ENCODE measurements around the gene ZZZ3. TPM values are rescaled to one million over a fixed set of nuclear protein-coding genes. Genes with fewer than 3 reads are reported as not detected.
"Not testable (repeated sequence)": the region's sequence is repeated elsewhere in the genome, so short reads cannot be mapped to it uniquely, and the experiment has no call there.

The ZZZ3 gene
- polyA plus RNA-seq (ENCODE audit: insufficient read length in 4 of 4), result 10 to 100 TPM; 57.4 to 74.0 (median 71.4) TPM

DNA sequence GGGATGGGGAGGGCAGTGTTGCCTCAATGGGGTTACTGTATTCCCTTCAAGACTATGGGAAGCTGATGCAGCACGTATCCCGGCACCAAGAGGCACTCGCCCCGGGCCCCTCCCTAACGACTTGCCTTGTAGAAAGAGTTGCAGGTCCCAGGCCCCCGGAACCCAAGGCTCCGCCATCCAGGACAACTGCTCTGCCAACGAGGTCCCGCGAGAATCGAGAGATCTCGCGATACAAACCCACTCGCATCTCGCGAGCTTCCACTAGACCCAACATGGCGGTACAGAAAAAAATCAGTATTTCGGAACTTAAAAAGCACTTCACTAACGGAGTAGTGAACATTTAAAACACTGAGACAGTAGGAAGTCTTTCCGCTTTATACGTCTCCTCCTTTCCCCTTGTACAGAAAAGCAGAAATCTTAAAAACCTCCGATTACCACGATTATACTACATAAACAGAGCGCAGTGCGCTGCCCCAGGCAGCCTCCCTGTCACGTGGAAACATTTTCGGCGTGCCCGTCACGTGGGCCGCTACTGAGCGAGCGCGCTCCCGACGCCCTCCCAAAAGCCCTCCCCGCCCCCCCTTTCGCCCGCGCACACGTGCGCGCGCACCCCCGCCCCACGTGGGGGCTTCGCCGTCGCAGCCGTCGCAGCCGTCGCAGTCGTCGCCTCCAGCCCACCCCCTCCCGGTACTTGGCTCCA, at the start of gene ZZZ3:
ZZZ3 (minus strand) TSS at position 199 of the 700 bp plus-strand sequence. CDS start 49,304 bp downstream, outside the sequence.
- peak; percentile 93 to 99 (median 94) for DNase-seq (ENCODE audit: low read depth in 4 of 4, low spot score in 3 of 4)

DNA sequence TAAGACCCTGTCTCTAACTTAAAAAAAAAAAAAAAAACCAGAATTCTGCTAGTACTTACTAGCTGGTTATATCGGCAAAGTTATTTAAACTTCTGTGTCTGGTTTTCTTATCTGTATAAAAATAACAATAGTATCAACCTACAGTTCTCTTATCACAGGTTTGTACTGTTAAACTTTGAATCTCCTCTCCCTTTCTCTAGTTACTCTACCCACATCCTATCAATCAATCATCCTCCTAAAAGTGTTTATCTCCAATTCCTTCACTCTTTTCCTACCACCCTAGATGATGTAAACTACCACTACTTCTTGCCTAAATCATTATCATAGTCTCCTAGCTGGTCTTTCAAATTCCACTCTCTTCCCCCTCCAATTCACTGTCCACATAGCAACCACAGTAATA, 49.6 kb upstream of the ZZZ3 start:
- no peak for DNase-seq (ENCODE audit: low read depth in 4 of 4, low spot score in 3 of 4)

DNA sequence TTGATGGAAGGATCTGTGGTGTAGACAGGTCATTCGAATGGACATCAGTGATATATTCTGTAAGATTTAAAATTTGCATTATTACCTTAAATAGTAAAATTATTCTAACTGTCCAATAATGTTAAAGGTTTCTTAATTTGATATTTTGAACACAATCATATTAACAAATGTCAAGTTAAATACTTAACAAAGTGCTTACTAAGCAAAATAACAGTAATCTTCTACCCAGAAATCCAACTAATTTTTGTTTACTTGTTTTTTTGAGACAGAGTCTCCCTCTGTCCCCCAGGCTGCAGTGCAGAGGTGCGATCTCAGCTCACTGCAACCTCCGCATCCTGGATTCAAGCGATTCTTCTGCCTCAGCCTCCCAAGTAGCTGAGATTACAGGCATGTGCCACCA, 43.2 kb upstream of the ZZZ3 start:
- DNase-seq (ENCODE audit: low read depth in 4 of 4, low spot score in 3 of 4), result no peak

DNA sequence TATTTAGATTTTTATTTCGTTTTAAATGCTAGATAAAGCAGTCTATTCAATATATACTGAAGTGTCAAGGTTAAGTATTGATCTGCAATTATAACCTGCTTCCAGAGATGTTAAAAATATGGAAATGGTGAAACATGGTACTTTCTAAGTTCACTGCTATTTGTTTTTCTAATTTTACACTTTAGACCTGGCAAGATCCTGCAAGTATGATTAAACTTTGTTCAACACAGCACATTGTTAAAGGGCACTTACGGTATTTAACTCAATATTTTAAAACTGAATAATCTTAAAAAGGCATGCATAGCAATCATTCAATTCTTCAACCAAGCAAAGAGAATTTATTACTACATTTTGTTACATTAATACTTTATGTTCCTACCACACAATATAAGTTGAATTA, 35.7 kb upstream of the ZZZ3 start:
- DNase-seq (ENCODE audit: low read depth in 4 of 4, low spot score in 3 of 4), result no peak

DNA sequence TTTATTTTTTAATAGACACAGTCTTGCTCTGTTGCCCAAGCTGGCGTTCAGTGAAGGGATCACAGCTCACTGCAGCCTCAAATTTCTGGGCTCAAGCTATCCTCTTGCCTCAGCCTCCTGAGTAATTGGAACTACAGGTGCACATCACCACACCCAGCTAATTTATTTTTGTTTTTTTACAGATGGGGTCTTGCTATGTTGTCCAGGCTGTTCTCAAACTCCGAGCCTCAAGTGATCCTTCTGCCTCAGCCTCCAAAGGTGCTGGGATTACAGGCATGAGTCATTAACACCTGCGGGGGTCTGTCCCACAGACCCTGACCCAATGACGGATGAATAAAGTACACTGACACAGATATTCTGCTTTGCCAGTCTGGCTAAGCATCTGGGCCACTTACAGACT, 33.6 kb upstream of the ZZZ3 start:
- DNase-seq (ENCODE audit: low read depth in 4 of 4, low spot score in 3 of 4), result no peak

GRCh38 chr1:77709727-77710126, 27.3 kb upstream of the ZZZ3 start:
- no peak for DNase-seq (ENCODE audit: low read depth in 4 of 4, low spot score in 3 of 4)

DNA sequence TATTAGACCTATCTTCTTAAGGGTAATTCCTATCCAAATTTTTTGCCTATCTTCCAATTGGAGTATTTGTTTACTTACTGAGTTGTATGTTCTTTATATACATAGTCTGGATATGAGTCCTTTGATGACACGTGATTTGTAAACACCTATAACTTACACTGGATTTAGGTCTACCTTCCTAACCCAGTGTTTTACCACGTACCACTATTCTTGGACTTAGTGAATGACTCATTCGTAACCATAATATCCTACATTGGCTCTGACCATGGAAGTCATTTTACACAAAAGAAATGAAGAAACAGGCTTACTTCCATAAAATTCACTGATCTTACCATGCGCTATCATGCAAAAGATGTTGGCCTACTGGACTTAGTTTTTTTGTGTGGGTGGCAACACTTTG, 23.9 kb upstream of the ZZZ3 start:
- DNase-seq (ENCODE audit: low read depth in 4 of 4, low spot score in 3 of 4), result no peak

DNA sequence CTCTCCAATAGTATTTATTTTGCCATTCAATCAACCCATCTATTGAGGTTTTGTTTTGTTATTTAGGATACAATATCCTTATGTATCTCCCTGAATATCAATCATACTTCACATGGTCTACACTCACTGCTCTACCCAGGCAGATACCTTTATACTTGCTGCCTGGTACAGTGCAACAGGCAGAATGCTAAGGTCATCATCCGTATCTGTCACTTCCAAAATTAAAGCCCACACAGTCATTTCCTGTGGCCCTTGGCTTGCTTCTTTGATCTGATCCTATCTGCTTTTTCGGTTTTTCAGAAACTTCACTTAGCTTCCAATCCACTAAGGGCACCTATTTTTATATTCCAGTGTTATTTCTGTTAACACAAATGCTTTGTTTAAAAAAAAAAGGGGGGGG, 22.3 kb upstream of the ZZZ3 start:
- no peak for DNase-seq (ENCODE audit: low read depth in 4 of 4, low spot score in 3 of 4)

DNA sequence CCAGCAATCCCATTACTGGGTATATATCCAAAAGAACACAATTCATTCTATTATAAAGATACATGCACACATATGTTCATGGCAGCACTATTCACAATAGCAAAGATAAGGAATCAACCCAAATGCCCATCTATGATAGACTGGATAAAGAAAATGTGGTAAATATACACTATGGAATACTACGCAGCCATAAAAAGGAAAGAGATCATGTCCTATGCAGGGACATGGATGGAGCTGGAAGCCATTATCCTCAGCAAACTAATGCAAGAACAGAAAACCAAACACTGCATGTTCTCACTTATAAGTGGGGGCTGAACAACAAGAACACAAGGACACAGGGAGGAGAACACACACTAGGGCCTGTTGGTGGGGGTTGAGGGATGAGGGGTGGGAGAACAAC, 17.2 kb upstream of the ZZZ3 start:
- not testable (repeated sequence) for DNase-seq (ENCODE audit: low read depth in 4 of 4, low spot score in 3 of 4)

DNA sequence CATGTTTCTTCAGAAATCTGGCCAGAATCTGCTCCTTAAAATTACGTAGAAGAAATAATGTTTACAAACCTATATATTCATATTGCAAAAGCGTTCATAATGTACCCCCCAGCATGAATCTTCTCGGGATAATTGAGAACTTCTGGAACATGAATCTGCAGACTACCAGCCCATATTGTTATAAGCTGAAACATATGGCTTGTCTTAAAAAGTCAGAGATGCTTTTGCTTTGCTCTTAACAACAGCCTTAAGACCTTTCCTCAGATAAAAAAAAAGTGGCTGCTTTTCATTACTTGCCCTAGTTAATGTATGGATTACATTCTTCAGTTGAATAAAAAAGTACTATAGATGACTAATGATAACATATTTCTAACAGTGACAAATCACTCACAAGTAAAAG, 15.0 kb upstream of the ZZZ3 start:
- no peak for DNase-seq (ENCODE audit: low read depth in 4 of 4, low spot score in 3 of 4)

DNA sequence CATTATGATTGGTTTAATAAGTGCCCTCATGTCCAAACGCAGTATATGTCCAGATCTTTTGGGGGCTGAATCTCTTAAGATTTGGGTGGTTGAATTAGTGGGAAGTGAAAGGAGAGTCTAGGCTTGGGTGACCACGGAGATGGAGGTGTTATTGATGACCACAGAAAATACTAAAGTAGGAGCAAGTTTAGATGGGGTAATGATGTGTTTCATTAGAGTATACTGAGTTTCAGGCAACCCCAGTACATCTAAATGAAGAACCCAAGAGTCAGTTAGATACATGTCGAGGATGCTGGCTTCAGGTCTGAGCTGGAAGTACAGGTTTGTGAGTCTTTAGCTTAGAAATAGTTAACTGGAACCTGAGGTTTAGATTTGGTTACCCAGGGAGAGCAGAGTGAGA, 6.5 kb upstream of the ZZZ3 start:
- no peak for DNase-seq (ENCODE audit: low read depth in 4 of 4, low spot score in 3 of 4)

- peak in 2 of 4 donors; percentile 22 to 30 for DNase-seq (ENCODE audit: low read depth in 4 of 4, low spot score in 3 of 4)
Observed at GRCh38 chr1:77687519-77687906, 5.1 kb upstream of the ZZZ3 start.

- no peak for DNase-seq (ENCODE audit: low read depth in 4 of 4, low spot score in 3 of 4)
Observed at GRCh38 chr1:77686796-77687518, 4.5 kb upstream of the ZZZ3 start.

- DNase-seq (ENCODE audit: low read depth in 4 of 4, low spot score in 3 of 4), result peak; percentile 73 to 84 (median 76)
Observed at GRCh38 chr1:77683160-77684148, 996 bp upstream of the ZZZ3 start.

DNA sequence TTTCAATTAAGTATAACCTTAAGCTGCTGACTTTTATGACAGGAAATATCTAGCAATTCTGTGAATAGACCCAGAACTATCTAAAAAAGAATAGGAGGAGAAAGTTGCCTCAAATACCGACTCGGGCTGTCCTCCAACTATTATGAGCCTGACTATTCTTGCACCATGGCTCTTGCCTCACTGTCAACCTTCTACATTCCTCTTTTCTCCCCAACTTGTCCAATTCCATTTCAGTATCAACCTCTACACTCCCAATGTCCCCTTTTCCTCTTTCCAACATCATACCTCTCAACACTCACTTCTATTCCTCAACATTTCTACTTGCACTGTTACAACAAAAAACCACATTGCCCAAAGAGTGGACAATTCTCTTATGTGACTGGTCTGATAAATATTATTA, 2.3 kb downstream of the ZZZ3 start:
- no peak for DNase-seq (ENCODE audit: low read depth in 4 of 4, low spot score in 3 of 4)

DNA sequence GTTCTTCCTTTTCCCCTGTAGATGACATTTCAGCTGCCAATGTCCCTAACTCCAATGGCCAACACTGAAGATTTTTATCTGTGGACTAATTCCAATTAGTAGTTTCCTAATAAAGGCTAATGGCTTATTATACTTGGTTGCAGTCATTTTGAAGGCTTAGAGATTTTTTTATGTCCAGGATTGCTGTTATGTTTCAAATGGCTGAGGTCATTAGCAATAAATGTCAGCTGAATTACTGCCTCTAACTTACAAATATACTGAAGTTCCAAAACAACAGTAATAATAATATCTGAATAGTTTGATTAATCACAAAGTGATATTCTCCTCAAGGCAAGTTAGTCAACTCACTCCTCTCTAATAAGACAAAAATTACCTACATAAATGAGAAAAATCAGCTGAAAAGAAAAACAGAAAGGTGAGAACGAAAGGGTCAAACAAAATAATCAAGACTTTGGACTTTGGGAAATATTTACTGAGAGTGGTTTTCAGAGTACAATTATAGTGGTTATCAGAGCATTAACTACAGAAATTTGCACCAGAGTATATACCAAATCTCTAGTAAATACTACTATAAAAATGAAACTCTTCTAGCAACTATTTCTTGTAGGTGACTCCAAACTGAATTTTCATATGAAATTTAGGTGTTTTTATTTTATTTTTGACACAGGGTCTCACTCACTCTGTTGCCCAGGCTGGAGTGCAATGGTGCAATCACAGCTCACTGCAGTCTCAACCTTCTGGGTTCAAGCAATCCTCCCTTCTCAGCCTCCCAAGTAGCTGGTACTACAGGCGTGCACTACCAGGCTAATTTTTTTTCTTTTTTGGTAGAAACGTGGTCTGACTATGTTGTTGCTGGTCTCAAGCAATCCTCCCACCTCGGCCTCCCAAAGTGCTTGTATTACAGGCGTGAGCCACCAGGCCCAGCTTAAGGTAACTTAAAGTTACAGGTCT, 3.5 kb downstream of the ZZZ3 start:
- DNase-seq (ENCODE audit: low read depth in 4 of 4, low spot score in 3 of 4), result no peak

GRCh38 chr1:77674807-77675206, 7.7 kb downstream of the ZZZ3 start:
- DNase-seq (ENCODE audit: low read depth in 4 of 4, low spot score in 3 of 4), result not testable (repeated sequence)

GRCh38 chr1:77673716-77674355, 8.6 kb downstream of the ZZZ3 start:
- DNase-seq (ENCODE audit: low read depth in 4 of 4, low spot score in 3 of 4), result no peak

- DNase-seq (ENCODE audit: low read depth in 4 of 4, low spot score in 3 of 4), result no peak
Observed at GRCh38 chr1:77673030-77673429, 9.4 kb downstream of the ZZZ3 start.
